GM12801 (cell line): ENCODE results near the gene PDZD2.

Source experiments
- TF ChIP-seq, protein P1 (sequence below): IDR thresholded peaks from one replicate; pipeline ENCODE4 v1.5.1; 2011; ENCODE audit warnings: control low read depth; ENCODE audit not compliant: insufficient read length; ENCODE audit errors: extremely low read depth

PDZD2 gene

DNA sequence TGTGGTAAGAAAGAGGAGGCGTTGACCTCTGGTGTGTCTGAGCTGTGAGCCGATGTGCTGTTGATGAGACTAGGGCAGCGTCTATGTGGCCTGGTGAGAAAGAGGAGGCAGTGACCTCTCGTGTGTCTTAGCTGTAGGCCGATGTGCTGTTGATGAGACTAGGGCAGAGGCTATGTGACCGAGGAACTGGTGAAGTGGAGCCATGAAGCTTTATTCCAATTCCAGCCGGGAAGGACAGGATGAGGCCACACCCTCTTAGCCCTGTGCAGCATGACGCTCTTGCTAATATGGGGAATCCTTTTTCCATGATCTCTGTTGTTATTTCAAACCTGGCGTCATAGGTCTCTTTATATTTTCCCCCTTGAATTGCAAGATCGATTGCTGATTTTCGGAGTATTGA, 362.8 kb downstream of the PDZD2 start:
- TF ChIP-seq, protein P1, sequence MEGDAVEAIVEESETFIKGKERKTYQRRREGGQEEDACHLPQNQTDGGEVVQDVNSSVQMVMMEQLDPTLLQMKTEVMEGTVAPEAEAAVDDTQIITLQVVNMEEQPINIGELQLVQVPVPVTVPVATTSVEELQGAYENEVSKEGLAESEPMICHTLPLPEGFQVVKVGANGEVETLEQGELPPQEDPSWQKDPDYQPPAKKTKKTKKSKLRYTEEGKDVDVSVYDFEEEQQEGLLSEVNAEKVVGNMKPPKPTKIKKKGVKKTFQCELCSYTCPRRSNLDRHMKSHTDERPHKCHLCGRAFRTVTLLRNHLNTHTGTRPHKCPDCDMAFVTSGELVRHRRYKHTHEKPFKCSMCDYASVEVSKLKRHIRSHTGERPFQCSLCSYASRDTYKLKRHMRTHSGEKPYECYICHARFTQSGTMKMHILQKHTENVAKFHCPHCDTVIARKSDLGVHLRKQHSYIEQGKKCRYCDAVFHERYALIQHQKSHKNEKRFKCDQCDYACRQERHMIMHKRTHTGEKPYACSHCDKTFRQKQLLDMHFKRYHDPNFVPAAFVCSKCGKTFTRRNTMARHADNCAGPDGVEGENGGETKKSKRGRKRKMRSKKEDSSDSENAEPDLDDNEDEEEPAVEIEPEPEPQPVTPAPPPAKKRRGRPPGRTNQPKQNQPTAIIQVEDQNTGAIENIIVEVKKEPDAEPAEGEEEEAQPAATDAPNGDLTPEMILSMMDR: no peak

DNA sequence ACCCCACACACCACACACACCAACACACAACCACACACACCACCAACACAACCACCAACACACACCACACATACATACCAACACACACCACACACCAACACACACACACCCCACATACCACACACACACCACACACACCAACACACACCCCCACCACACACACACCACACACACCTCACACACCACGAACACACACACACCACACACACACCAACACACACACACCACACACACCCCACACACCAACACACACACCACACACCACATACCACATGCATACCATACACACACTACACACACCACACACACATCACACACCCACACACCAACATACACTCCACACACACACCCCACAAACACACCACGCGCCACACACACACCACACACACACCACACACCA, 363.8 kb downstream of the PDZD2 start:
- TF ChIP-seq, protein P1: no peak

DNA sequence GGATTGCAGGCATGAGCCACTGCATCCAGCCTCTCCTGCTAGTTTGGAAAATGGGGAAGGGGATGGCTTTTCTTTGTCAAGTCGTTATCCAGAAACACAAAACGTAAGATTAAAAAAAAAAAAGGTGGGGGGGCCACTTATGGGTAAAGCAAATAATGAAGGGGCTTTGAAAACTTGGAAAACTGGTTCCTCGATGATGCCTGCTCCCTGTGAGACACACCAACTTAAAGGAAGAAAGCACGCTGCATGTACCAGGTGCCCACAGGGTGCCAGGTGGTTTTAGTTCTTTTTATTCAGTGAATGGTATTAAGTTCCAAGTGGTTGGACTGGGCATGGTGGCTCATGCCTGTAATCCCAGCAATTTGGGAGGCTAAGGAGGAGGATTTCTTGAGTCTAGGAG, 365.1 kb downstream of the PDZD2 start:
- TF ChIP-seq, protein P1: no peak

DNA sequence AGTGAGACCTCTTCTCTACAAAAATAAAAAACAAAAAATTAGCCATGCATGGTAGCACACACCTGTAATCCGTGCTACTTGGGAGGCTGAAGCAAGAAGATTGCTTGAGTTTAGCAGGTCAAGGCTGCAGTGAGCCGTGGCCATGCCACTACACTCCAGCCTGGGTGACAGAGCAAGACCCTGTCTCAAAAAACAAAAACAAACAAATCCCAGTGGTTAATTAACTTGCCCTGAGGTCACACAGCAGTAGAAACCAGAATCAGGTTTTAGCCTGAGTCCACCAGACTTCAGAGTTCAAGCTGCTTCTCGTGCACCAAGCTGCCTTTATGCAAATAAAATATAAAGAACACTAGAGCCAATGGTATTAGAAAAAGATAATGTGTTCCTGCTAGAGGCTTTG, 365.5 kb downstream of the PDZD2 start:
- TF ChIP-seq, protein P1: no peak

DNA sequence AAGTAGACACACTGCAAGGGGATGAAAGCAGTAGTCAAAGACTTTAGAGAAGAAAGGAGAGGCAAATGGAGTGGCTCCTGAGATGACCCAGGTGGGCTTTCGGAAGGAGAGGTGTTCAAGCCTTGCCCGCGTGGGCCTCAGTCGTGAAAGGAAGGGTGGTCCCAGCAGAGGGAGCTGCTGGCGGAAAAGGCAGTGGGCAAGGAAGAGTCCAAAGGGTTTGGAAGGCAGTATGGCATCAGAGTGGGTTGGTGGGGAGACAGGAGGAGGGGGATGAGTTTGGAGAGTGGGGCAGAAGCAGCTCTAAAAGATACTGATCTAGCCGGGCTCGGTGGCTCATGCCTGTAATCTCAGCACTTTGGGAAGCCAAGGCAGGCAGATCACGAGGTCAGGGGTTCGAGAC, 369.8 kb downstream of the PDZD2 start:
- TF ChIP-seq, protein P1: no peak

DNA sequence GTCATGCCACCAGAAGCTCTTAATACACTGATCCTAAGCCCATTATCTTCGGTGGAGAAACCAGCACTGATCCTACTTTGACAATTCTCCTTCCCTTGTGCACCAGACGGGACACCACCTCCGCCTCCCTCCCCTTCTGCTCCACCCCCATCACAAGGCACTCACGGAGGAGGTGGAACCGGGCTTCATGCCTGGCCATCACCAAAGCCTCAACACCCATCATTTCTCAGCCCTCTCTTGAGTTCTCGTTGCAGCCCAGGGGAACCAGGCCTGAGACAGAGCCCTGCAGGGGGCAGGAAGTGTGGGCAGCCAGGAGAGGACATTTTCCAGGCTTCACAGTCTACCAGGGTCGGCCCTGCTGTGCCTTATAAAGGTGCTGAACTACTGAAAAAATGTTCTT, 374.7 kb downstream of the PDZD2 start:
- TF ChIP-seq, protein P1: no peak

DNA sequence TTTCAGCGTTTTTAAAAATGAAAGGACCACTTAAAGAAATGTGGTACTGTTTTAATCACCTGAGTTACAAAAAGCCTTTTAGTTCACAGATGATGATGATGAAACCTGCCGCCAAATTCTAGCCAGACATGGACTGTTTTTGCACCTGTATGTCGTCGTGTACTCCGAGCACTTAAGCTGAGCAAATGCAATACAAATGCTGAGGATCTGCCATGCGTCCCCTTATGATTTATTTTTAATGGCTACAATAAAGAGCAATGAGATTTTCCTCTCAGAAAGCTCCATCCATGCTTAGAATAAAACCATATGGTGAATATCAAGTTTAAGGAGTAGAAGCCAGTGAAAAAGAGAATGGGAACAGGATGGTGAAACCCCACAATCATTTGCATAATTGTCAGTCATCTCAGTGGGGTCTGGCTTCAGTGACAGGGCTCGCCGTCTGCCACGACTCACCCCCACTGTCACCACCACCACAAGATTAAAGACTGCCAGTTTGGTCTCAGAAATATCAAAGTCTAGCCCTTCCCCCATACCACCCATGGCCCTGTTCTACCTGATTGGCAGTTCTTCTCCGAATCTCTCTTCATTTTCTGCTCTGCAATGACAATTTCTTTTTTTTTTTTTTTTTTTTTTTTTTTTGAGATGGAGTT, 375.3 kb downstream of the PDZD2 start:
- TF ChIP-seq, protein P1: no peak
